GM19240 (cell line): Measurements from ENCODE around the gene GJB2.

Source experiments
- DNase-seq: peaks from one replicate; pipeline ENCODE4 v3.0.0; 2011; ENCODE audit warnings: low spot score; ENCODE audit not compliant: insufficient read length

GJB2 gene

DNA sequence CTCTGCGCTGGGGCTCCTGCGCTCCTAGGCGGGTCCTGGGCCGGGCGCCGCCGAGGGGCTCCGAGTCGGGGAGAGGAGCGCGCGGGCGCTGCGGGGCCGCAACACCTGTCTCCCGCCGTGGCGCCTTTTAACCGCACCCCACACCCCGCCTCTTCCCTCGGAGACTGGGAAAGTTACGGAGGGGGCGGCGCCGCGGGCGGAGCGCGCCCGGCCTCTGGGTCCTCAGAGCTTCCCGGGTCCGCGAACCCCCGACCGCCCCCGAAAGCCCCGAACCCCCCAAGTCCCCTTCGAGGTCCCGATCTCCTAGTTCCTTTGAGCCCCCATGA, at the start of gene GJB2:
TSS of gene GJB2 (minus strand) at position 103 of the 326 bp plus-strand sequence. CDS start 3,357 bp downstream, outside the sequence.
- DNase-seq = no peak

DNA sequence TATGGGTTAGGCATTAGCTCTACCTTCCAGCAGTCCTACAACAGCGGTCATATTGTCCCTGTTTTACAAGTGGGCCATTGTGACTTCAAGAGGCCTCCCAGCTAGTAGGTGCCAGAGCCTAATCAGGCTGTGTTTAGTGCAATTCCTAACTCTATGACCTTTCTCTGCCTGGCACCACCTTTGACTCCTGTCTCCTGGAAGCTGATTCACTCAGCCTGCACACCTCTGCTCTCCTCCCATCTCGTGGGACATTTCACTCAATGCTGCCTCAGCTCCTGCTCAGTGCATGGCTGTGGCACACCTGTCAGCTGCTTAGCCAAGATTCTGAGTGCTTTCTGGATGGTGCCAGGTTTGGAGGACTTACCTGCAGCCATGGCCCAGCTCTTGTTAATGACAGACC, 48.9 kb upstream of the GJB2 start:
- DNase-seq = no peak

DNA sequence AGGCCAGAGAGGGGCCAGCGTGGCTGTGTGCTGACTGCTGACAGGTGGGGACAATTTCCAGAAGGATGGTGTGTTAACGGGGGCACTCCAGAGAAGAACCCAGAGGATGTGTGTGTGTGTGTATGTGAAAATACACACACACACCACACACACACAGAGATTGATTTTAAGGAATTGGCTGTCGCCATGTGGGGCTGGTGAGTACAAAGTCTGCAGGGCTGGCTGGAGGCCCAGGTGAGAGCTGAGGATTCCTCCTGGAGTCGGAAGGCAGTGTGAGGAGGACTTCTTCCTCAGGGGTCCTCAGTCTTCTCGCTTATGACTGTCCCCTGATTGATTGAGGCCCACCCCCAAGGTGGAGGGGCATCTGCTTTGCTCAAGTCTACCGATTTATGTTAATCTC, 47.0 kb upstream of the GJB2 start:
- DNase-seq = no peak

DNA sequence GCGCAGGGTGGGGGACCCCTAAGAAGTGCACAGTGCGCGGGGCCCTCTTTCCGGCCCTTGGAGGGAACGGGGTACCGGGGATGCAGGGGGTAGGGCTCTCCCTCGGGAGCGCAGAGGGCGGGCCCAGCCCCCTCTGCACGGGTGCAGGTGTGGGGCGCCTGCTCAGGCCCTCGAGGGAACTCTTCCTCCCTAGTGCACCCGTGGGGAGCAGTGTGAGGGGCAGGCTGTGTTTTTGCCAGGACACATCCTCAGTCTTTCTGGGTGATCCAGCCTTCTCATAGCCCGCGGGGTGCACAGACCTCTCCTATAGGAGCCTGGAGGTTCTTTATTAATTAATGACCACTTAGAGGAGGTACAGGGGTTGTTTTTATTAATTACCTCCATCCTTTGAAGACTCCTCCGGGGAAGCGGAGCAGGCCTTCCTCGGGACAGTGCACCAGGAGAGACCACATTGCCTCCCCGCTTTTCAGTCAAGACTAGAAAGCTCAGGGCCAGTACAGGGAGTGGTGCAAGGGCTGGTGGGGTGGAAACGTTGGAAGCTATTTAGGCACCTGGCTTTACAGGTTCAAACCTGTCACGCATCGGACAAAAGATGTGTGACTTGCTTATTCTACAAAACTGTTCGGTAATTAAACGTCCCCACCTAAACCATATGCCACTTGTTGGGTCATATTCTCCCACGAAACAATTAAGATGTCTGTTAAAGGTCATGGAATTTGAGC, 40.0 kb upstream of the GJB2 start:
- DNase-seq = no peak

DNA sequence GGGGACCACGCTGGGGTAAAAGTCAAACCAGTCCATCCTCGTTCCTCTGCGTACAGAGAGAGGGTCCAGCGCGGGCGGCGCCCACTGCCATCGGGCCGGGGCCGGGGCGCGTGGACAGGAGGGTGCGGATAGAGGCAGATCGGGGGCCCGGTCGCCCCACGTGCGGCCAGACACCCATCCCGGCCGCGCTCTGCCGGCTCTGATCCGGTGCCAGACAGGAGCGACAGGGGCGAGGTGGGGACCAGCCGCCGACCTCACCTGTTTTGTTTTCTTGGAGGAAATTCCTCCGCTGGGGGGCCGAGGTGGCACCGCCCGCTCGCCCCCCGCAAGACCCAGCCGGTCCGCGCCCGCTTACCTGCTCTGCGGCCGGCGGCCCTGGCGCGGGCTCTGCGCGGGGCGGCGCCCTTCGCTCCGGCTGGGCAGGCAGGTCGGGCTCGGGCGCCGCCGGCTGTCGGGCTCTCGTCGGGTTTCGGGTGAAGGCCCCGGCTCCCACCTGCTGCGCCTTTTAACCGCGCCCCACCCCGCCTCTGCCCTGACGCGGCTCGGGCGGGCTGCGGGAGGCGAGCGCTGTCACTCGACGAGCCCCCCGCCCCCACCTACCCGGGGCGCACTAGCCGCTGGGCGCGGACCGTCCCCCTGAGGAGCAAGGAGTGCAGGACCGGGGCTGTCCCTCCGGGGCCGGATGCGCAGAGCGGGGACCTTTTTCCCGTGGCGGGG, 39.3 kb upstream of the GJB2 start, which contains the start of gene GJB6:
TSS of gene GJB6 (minus strand) at position 481 of the 717 bp plus-strand sequence. CDS start 8,839 bp downstream, outside the sequence.
- DNase-seq = no peak

DNA sequence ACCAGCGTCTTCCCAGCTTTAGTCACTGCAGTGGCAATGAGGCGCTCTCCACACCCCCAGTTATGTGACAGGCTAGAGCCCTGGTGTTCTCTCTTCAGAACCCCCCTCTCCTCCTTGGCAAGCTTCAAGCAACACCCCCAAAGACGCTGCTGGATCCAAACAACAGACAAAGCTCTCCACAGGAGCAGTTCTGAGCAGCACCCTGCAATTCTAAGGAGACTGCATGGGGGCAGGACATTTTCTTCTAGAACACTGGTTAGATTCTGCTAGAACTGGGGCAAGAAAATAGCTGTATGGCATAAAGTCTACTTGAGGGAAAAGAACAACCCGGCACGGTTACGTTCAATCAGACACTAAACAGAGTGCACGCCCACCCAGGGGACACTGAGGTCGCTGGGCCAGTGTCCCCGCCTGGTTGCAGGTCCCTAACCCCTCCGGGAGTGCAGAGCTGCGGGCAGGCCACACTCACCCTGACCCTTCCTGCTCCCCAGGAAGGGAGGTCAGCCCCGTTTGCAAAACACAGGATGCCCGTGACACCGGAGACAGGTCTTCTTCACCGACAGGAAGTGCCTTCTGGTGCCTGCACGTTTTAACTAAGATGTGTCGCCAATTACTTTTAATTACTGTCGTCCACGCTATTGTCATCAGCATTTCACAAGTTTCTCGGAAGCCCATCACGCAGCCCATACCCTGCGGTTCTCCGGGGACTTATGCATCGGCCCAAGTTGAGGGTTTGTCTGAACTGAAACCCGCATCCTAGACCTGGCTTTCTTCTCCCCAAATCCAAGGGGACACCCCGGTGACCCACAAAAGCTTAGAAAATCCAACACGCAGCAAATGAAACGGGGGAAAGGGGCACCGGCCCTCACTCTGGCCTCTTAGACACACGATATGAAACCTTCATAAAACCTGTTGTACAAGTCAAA, 38.4 kb upstream of the GJB2 start:
- no peak for DNase-seq

DNA sequence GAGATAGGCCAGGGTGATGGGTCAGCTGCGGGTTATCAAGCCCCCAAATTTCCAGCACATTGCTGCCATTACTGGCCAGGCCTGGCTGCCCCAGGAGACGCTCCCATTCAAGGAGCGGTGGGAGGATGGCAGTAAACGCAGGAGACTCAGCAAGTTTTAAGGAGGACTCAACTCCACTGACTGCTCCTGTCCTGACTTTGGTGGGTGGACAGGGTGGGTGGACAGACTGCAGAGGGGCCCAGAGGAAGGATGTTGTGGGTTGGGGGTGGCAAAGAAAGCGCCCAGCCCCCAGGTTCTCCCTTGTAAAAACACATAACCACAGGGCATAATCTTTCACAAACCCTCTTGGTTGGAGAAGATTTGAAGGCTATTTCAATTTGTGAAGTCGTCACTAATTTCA, 35.0 kb upstream of the GJB2 start:
- DNase-seq = no peak

DNA sequence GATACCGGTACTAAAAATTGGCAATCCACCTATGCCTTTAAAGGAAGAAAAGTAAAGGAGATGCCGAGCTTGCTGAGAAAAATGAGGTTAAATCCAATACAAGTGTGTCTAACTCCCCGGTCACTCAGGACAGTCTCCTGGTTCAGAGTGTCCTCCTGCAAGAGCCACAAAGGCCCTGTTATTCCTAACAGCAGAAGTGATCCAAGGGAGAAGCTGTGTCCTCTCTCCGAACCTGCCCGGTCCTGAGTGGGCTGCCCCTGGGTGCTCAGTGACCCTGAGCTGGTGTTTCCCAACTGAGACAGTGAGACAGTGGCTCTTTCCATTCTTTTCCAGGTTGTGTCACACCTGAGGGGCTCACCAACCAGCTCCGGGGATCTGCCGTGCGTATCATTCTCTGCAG, 34.5 kb upstream of the GJB2 start:
- DNase-seq = no peak

DNA sequence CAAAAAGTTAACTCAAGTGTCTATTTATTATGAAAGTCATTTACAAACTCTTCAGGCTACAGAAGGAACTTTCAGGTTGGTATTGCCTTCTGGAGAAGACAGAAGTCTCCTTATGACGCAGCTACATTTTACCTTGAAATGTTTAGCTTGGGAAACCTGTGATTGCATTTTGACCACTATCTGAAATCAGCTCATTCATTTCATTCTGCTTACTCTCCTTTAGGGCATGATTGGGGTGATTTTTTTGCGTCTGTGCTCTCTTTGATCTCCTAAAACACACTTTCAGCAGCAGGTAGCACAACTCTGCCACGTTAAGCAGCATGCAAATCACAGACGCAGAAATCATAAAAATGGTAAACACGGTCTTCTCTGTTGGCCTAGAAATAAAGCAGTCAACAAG, 29.8 kb upstream of the GJB2 start:
- no peak for DNase-seq

DNA sequence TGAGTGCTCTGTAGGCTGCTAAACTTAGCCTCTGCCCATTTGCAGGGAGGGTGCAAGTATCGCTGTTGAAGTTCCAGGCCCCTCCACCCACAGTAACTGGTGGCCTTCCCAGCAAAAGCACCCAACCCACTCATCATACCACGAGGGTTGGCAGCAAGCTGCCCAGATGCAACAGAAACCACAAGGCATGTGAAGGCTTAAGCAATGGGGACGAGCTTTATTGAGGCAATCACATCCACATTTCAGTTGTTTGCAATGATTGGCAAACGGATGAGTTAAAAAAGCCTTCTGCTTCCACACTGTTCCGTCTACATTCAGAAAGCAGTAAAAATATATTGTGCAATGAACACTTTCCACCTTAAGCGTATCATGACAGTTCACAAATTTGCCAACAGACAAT, 29.0 kb upstream of the GJB2 start:
- DNase-seq = no peak

DNA sequence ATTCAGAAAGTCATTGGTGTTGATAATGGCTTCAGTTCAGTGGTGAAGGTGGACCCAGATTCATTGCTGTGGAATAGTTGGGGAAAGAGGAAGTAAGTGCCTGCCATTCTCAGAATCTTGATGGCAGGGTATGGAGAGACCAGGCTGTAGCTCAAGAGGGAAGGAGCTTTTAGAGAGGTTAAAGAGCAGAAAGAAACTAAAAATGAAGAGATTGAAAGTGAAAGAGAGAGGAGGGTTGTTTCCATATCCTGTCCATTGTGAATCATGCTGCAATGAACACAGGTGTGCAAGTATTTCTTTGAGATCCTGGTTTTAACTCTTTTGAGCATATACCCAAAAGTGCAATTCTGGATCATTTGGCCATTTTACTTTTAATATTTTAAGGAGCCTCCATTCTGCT, 26.8 kb upstream of the GJB2 start:
- DNase-seq = peak; percentile 31

DNA sequence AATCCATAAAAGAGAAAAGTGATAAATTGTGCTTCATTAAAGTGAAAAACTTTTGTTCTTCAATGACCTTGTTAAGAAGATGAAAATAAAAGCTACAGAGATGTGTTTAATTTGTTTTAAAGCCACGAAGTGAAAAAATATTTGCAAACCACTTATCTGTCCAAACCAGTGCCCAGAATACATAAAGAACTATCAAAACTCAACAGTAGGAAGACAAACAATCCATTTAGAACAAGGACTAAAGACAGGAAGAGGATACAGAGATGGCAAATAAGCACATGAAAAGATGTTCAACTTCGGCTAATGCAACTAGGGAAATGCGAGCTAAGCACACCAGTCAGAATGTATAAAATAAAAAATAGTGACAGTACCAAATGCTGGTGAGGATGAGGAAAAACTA, 24.4 kb upstream of the GJB2 start:
- DNase-seq = no peak

DNA sequence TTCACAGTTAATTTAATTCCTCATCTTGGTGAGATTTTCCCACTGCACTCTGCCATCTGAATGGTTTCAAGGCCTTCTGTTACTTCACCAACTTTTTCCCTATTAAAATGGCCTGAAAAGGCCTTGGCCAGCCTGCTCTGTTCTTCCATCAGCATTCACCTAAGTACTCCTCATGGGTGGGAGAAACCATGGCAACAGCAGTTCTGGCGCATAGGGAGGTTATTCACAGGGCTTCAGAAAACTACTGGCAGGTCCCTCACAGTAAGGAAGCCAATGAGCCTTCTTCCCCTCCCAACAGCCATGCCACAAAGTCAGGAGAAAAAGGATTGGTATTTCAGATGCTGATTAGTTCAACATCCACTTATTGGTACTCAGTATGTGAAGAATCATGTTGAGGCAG, 17.2 kb upstream of the GJB2 start:
- no peak for DNase-seq

DNA sequence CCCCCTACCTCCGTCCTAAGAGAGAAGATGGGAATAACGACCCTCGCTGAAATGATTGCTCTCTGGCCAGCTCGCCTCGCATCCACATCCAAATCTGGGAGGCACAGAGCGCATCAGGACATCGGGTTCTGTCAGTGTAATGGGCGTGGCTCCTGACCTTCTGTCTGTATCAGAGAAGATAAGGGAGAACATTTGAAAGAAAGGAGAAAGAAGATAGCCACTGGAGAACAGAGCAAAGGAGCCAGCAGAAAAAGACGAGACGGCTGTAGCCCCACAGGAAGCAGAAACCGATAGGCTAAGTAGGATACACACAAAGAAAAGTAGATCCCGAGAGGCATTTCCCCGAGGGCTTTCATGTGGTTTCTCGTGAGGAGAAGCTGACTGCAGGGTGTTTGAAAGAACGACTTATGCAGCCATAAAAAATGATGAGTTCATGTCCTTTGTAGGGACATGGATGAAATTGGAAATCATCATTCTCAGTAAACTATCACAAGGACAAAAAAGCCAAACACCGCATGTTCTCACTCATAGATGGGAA, 14.0 kb upstream of the GJB2 start:
- no peak for DNase-seq

DNA sequence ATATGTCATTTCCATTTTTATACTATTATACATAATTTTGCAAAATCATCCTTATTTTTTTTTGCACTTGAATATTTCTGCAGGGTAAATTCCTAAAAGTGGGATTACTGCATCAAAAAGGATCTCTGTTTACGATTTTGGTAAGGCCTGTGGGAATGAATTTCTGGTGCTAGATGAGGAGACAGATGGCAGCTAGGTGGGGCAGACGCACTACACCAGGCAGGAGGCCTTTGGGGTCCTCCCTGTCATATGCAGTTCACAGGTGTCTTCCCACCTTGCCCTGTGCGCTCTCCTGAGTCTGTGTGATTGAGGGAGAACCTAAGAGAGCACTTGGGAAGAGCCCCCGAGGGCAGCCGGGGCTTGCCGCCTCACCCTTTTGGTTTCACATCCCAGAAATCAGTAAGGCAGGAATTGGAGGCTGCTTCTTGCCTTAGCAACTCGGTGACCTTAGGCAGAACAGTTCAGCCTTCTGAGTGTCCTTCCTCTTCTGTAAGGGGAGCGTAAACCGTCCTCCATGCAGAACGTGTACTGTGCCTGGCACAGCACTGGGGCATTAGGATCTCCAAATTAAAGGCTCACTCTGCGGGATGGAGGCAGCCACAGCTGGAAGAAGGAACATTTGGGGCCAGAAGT, 13.4 kb upstream of the GJB2 start:
- no peak for DNase-seq

DNA sequence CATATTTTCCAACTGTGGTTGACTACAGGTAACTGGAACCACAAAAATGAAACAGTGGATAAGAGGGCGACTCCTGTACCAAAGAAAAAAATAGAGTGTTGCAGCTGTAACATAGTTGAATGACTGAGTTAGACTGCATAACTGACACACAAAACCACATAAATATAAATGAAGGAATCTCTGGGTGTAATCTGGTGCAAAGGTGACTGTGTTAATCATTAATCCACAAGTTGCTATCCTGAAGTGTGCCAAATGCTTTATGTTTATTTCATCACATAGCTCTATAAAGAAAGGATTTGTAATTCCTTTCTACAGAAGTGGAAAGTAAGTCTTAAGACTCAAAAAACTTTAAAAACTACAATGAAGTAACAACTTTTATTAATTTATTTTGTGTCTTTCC, 6.0 kb upstream of the GJB2 start:
- no peak for DNase-seq

DNA sequence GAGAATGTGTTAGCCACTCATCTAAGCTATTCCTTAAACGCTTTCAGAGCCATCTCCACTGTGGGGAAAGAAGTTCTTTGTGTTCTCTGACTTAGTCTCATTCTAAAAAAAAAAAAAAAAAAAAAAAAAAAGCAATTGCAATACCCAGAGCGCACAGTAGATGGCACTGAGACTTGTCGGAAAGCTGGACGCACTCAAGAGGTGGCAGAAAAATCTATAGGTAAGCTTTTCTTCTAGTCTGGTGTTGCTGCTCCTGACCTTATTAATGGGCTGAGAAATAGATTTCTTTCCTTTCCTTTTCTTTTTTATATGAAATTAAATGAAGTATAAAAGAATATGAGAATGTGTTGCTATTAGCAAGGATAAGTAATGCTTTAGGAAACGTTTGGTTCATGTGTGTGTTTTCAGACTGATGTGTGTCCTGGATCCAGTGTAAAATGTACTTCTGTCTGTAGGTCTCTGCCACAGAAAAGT, 4.7 kb upstream of the GJB2 start:
- DNase-seq = peak; percentile 48

DNA sequence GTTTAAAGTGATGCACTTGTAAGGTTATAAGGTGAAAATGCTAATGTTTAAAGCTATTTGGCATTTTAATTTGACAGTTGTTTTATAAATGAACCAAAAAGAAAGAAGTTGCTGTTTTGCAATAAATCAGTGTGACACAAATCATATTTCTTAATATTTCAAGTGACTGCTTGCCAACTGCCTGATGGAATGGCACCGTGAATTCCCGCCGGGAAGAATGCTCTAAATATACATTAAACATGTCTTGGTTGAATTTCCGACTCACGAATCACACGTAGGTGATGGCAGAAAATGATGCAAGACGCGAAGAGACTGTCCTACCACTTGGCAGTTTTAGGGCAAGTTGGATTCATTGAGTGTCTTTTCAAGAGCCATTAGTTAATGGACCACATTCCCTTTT, 3.1 kb upstream of the GJB2 start:
- no peak for DNase-seq

DNA sequence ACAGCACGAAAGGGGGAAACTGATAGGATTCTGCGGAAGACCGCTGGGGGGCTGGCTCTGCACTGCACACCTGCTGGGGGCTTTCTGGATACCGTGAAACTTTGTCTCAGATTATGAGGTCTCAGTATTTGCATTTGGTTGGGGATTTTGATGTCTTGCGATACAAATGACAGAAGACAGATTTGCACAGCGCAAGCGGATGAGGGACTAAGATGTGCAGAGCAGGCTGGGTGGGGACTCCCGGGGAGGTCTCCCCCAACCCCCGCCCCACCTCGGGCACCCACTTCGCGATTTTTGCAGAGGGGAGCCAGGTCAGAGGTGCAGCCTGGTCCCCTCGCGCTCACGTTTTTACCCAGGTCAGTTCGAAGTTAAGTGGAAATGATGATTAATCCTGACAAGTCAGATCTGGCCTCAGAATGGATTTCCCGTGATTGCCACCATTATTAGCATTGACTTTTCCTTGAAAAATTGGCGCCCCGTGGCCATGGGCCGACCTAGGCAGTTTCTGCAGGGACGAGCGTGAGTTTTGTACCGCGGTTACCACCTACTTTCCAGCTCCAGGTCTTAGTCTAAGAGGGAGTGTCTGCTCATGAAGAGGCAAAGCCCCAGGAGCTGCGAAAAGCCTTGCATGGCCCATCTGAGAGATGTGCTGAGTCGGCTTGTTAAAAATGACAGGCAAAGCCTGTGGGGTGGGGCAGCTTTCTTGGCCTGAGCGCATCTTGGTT, 1.3 kb upstream of the GJB2 start:
- no peak for DNase-seq

DNA sequence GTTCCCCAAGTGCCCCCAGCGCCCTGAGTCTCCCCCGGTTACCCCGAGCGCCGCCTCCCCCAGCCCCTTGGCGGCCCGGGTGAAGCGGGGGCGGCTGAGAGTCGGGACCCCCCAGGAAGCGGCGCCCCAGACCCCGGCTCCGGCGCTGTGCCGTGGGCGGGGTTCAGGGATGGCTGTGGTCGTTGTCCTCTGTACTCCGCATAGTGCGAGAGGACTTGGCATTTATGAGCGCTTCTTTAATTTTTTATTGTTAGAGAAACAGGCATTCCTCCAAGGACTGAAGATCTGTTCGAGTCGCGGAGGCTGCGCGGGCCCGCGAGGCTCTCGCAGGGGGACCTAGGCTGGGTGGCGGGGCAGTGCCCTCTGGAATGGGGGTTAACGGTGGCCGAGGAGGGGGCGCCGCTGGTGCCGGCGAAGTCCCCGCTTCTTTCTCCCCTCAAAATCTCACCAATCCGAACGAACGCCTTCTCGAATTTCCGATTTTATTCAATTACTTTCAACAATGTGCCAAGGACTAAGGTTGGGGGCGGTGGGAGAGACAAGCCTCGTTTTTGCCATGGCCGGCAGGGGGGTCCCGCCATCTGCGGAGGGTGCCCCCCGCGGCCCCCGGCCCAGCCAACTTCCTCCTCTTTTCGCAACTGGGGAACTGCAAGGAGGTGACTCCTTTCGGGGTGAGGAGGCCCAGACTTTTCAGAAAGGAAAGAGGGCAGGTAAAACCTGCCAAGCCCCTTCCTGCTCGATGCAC, 596 bp upstream of the GJB2 start:
- DNase-seq = no peak
